Measurements from ENCODE around the gene OSBPL10.
"Not testable (repeated sequence)": the region's sequence is repeated elsewhere in the genome, so short reads cannot be mapped to it uniquely, and the experiment has no call there.

Gene OSBPL10

GRCh38 chr3:31695280-31696008 is 285.6 kb downstream of the OSBPL10 start:
- no peak for ATAC-seq

DNA sequence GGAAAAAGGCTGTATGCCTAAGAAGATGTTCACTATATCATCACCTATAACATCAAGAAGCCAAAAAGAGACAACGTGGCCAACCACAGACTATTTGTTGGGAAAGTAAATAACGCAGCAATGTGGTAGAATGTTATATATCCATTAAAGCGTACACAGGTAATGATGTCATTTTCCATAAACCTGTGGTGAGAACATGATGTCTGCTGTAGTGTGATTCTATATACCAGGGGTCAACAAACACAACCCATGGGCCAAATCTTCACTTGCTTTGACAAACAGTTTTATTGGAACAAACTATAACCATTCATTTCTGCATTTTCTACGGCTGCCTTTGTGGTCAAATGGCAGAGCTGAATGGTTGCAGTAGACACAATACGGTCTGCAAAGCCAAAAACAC is 287.7 kb downstream of the OSBPL10 start:
- no peak for ATAC-seq

DNA sequence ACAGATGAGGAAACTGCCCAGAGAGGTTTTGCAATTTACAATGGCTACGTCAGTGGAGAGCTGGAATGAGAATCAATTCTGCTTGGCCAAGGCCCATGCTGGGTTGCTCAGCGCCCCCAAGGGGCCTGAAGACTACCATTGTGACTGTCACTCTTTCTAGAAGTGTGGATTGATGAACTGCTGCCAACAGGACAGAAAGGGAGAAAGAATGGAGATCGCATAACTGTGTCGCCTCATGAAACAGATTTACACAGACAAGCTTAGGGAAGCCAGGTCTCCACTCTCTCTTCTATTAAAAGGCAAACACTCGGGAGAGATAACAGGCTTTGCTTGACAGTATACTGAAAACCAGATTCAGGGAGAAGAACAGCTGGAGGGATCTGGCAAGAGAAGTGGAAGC is 288.3 kb downstream of the OSBPL10 start:
- ATAC-seq: no peak

DNA sequence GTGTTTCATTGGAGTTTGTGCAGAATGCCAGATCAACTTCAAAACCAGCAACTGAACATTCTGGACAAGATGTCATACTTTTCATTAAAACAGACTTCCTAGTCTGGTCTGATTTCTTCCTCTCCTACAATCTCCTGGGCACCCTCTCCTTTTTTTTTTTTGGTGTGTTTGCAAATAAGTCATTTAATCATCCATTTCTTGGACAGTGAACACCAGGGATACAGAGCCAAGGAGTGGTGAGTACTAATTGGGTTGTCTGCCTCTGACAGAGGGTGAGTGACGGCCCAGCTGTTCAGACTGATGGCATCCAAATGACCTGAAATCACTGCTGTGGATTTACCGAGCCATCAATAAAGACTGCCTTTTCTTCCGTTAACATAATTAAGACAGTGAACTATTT is 290.3 kb downstream of the OSBPL10 start:
- ATAC-seq: no peak

- ATAC-seq: not testable (repeated sequence)
These were observed 291.5 kb downstream of the OSBPL10 start for GRCh38 chr3:31689523-31689922.

DNA sequence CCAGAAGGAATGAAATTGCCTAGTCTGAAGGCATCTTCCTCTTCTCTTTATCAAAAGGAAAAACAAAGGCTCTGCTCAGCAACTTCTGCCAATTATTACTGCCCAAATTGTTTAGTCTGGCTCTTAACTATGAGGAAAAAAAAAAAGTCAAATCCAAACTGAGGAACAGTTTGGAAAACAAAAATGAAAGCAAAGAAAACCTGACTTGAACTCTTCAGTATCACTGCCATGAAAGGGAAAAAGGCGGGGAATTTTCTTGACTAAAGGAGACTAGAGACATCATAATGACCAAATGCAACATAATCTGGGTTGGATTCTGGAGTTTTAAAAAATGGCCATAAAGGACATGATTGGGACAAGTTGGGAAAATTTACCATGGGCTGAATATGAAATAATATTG is 292.1 kb downstream of the OSBPL10 start:
- ATAC-seq: no peak

- no peak for ATAC-seq
These were observed 293.9 kb downstream of the OSBPL10 start for GRCh38 chr3:31687020-31687802.

GRCh38 chr3:31680072-31680870 is 300.8 kb downstream of the OSBPL10 start:
- no peak for ATAC-seq

DNA sequence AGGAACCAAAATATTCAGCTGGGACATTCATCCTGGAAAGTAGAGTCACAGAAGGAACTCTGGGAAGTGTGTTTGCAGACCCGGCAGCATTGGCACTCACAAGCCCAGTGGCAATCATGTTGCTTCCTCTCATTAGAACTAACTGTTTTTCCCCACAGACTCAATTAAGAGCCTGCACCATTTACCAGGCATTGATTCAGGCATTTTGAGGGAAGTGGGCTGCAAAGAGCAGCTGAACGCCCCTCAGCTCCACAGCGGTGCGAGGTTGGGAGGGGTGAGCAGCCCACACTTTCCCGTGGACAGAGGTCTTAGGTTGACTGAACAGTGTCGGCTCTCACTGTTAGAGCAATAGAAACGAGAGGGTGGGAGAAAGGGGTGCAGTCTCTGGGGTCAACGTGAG is 304.5 kb downstream of the OSBPL10 start:
- ATAC-seq: no peak

DNA sequence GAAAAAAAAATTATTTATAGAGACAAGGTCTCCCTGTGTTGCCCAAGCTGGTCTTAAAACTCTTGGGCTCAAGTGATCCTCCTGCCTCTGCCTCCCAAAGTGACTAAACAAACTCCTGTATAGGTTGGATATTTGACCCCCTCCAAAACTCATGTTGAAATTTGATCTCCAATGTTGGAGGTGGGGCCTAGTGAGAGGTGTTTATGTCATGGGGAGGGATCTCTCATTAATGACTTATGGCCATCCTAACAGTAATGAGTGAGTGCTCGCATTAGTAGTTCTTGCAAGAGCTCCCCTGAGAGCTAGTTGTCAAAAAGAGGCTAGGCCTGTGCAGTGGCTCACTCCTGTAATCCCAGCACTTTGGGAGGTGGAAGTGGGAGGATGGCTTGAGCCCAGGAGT is 307.1 kb downstream of the OSBPL10 start:
- ATAC-seq: no peak

GRCh38 chr3:31671976-31672375 is 309.1 kb downstream of the OSBPL10 start:
- ATAC-seq: no peak

- ATAC-seq: no peak
These were observed 309.6 kb downstream of the OSBPL10 start for GRCh38 chr3:31671451-31671850.

GRCh38 chr3:31670722-31671121 is 310.3 kb downstream of the OSBPL10 start:
- ATAC-seq: no peak

GRCh38 chr3:31670136-31670535 is 310.9 kb downstream of the OSBPL10 start:
- ATAC-seq: no peak

- no peak for ATAC-seq
These were observed 312.8 kb downstream of the OSBPL10 start for GRCh38 chr3:31668242-31668641.

DNA sequence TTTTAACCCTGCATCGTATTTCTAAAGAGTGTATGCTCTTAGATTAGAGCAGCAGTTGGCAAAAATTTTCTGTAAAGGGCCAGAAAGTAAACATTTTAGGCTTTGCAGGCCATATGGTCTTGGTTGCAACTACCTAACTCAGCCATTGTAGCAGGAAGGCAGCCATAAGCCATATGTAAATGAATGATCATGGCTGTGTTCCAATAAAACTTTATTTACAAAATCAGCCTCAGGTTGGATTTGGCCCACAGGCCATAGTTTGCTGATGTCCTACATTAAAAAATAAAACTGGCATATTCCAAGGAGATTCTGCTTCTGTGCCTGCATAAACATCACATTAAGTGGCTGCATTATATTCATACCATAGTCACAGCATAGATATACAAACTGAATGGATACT is 313.5 kb downstream of the OSBPL10 start:
- ATAC-seq: no peak

- no peak for ATAC-seq
These were observed 317.0 kb downstream of the OSBPL10 start for GRCh38 chr3:31664031-31664430.

DNA sequence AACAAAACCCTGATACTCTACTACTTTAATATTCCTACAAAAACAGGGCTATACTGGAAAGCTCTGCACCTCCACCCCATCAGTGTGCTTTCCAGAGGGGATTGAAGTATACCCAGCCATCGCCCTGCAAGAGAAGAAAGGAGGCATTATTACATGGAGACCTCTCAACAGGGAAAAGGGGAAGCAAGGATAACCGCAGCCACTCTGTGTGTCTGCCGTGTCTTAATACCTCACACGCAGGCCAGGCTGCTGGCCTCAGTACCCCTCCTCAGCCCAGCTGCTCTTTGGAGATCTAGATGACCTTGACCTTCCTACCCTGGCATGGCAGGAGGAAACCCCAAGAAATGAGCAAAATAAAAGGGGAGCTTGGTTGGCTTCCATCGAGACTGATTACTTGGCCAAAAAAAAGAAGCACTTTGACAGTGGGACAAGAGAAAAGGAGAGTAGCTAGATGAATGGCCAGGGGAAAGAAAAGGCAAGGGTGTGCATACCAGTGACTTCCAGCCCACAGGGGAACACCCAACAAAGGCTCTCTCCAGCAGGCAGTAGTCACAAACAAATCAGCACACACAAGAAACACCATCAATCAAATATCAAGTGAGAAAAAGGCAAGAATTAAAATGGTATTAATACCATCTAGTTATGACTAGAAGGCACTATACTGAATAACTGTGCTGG is 318.9 kb downstream of the OSBPL10 start:
- no peak for ATAC-seq

- ATAC-seq: no peak
These were observed 319.8 kb downstream of the OSBPL10 start for GRCh38 chr3:31661286-31661685.

GRCh38 chr3:31659246-31659645 is 321.8 kb downstream of the OSBPL10 start:
- no peak for ATAC-seq

DNA sequence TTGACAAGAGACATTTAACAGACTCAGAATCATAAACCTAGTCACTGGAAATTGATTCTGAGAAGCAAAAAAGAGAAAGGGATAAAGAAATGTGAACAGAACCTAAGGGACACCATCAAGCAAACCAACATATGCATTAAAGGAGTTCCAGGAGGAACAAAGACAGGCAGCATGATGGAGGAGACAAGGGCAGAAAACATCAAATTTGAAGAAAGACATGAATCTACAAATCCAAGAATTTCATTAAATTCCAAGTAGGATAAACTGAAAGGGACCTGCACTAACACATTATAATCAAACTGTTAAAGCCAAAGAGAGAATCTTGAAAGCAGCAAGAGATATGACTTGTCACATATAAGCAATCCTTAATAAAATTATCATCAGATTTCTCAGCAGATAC is 326.1 kb downstream of the OSBPL10 start:
- ATAC-seq: no peak

- ATAC-seq: no peak
These were observed 327.6 kb downstream of the OSBPL10 start for GRCh38 chr3:31653464-31653863.

- ATAC-seq: no peak
These were observed 328.8 kb downstream of the OSBPL10 start for GRCh38 chr3:31652296-31652695.
